ENCODE results near the gene CTCFL. TPM values are rescaled to one million over a fixed set of nuclear protein-coding genes. Genes with fewer than 3 reads are reported as not detected.

Gene CTCFL
- total and polyA plus RNA-seq, 2 of the 8 experiments (the other 6 are each of a cell fraction or from before 2014, with no cell fraction given): 0.30 to 0.80 TPM

DNA sequence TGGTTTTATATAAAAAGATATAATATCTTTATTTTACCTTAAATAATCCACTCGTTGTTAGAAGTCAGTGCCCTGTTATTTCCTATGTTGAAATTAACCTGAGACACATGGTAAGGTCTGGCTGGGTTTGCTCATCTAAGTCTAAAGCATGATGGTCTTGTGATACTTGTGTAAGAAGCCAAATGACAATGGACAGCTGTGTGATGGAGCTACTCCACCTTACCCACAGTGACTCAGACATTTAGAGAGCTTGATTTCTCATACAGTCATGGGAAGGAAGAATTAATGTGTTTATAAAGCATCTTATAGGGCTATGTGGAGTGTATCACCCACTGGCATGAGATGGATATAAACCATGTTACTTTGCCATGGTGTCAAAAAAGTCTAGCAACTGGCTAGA is 11.7 kb downstream of the CTCFL start:
- H3K23me2 ChIP-seq (ENCODE audit: low read depth, low read length): no peaks in the 10 kb centered on the region
- H2AK5ac ChIP-seq (ENCODE audit: low read depth, low read length): no peak overlapping the region
- no peaks in the 10 kb centered on the region for H3K27me3 ChIP-seq (replicated peaks in 1 of 4; ENCODE audit: control insufficient read depth in 3 of 4, extremely low read depth in 1 of 4, insufficient read depth in 3 of 4, low read length in 3 of 4)
- no peak overlapping the region for H3K14ac ChIP-seq (ENCODE audit: insufficient read length)
- no peaks in the 10 kb centered on the region for H3K9me3 ChIP-seq (ENCODE audit: insufficient read depth in 2 of 2, low read depth in 1 of 2, low read length in 1 of 2)
- no peak overlapping the region for H2BK5ac ChIP-seq (ENCODE audit: low read depth, low read length)
- no peaks in the 10 kb centered on the region for H4K20me1 ChIP-seq (replicated peaks in 1 of 2; ENCODE audit: control insufficient read depth in 1 of 2, insufficient read depth in 2 of 2, low read length in 2 of 2)
- ChIA-PET POLR2A (ENCODE audit: partially characterized antibody) (no interaction called here), CTCF (ENCODE audit: partially characterized antibody) (interaction anchor here (0.8 to 12.4 kb wide), 21 partner anchors 8 to 701 kb away, joined by 3 to 194 read pairs (median 5); no protein-coding TSS in a partner anchor)
- H3K4me3 ChIP-seq (ENCODE audit: extremely low read depth in 1 of 4, insufficient read depth in 2 of 4, low read depth in 3 of 4, low read length in 4 of 4): no peak overlapping the region
- no peak overlapping the region for H4K8ac ChIP-seq (ENCODE audit: extremely low read depth, insufficient read depth, low read length)
- H3K4me2 ChIP-seq (ENCODE audit: insufficient read depth in 1 of 2, low read depth in 2 of 2, low read length in 2 of 2): no peak overlapping the region
- no peak overlapping the region for H3K4ac ChIP-seq (replicated peaks; ENCODE audit: insufficient read length, low read depth, low read length)
- H3K27ac ChIP-seq (ENCODE audit: low read depth, low read length): no peak overlapping the region
- no peak overlapping the region for H2BK12ac ChIP-seq (ENCODE audit: low read depth, low read length)
- no peak overlapping the region for H2BK15ac ChIP-seq (ENCODE audit: low read length)
- no peak overlapping the region for H3K56ac ChIP-seq (replicated peaks; ENCODE audit: insufficient read length, low read depth, low read length)
- no peaks in the 10 kb centered on the region for H3K79me1 ChIP-seq (ENCODE audit: low read depth, low read length)
- no peak overlapping the region for H3K9ac ChIP-seq (replicated peaks in 1 of 4; ENCODE audit: extremely low read depth in 1 of 4, low read depth in 3 of 4, low read length in 3 of 4)
- no peak overlapping the region for H2AFZ ChIP-seq (ENCODE audit: low read length)
- H4K91ac ChIP-seq (replicated peaks; ENCODE audit: insufficient read length, low read length): no peak overlapping the region
- H3K18ac ChIP-seq (ENCODE audit: extremely low read depth, low read length): no peak overlapping the region
- no peak overlapping the region for H2BK120ac ChIP-seq (replicated peaks; ENCODE audit: low read depth, low read length)
- FAIRE-seq (no peak), DNase-seq (ENCODE audit: low read depth in 1 of 2, low spot score in 2 of 2) (no peak)
- no peak for TF ChIP-seq JUND (IDR thresholded peaks at IDR 0.05; ENCODE audit: low read length)
- no peak for TF ChIP-seq GTF2F1 (IDR thresholded peaks at IDR 0.05; ENCODE audit: borderline replicate concordance, low read depth, low read length)
- no peak for TF ChIP-seq RNF2 (IDR thresholded peaks at IDR 0.05; ENCODE audit: borderline replicate concordance, low read depth, low read length, missing control alignments, poor library complexity, severe bottlenecking)
- TF ChIP-seq, protein P1, sequence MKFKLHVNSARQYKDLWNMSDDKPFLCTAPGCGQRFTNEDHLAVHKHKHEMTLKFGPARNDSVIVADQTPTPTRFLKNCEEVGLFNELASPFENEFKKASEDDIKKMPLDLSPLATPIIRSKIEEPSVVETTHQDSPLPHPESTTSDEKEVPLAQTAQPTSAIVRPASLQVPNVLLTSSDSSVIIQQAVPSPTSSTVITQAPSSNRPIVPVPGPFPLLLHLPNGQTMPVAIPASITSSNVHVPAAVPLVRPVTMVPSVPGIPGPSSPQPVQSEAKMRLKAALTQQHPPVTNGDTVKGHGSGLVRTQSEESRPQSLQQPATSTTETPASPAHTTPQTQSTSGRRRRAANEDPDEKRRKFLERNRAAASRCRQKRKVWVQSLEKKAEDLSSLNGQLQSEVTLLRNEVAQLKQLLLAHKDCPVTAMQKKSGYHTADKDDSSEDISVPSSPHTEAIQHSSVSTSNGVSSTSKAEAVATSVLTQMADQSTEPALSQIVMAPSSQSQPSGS (IDR thresholded peaks at IDR 0.05; ENCODE audit: low read length): no peak
- TF ChIP-seq CHD2 (IDR thresholded peaks at IDR 0.05; ENCODE audit: low read length): no peak
- TF ChIP-seq FOSL1 (IDR thresholded peaks at IDR 0.05; ENCODE audit: insufficient read depth, low read depth, low read length): no peak
- TF ChIP-seq POLR2A (IDR thresholded peaks at IDR 0.05; ENCODE audit: control extremely low read depth in 1 of 2, low read depth in 2 of 2, low read length in 2 of 2): no peak
- TF ChIP-seq RBBP5 (IDR thresholded peaks at IDR 0.05; ENCODE audit: borderline replicate concordance, low read depth, low read length): no peak
- no peak for TF ChIP-seq SP4 (IDR thresholded peaks at IDR 0.05; ENCODE audit: low read length)
- TF ChIP-seq SP2 (IDR thresholded peaks at IDR 0.05; ENCODE audit: low read length): no peak
- H4K5ac ChIP-seq (ENCODE audit: insufficient read length, low read depth, low read length): no peak overlapping the region
- no peaks in the 10 kb centered on the region for H3K79me2 ChIP-seq (ENCODE audit: control insufficient read depth in 1 of 2, insufficient read depth in 2 of 2, low read length in 2 of 2)
- H3K36me3 ChIP-seq (ENCODE audit: control insufficient read depth in 2 of 4, insufficient read depth in 4 of 4, low read length in 3 of 4): no peaks in the 10 kb centered on the region
- H3K23ac ChIP-seq (ENCODE audit: insufficient read length): no peak overlapping the region
- WGBS, 2 experiments (ENCODE audit: extremely low coverage in 1 of 2, insufficient coverage in 1 of 2, insufficient read length in 1 of 2, insufficient replicate concordance in 2 of 2, low coverage in 1 of 2, low lambda C conversion rate in 2 of 2, missing lambda C conversion rate in 1 of 2): 86% methylated on average over 1 of the region's 1 CpG; no CpG with 5 or more reads in 1 of the 2 experiments
- no peak overlapping the region for H2BK20ac ChIP-seq (ENCODE audit: low read length)
- peaks cover 2 to 11% (median 4%) of the 10 kb centered on the region in 4 experiments; a peak in 5 of 7 replicates for H3K4me1 ChIP-seq (replicated peaks in 1 of 4; ENCODE audit: control insufficient read depth in 3 of 4, insufficient read depth in 4 of 4, low read length in 3 of 4)

Measured in H1 (cell line).